ENCODE measurements around the gene CMSS1.

The CMSS1 gene

GRCh38 chr3:99934975-99935797, 117.5 kb downstream of the CMSS1 start:
- no peak for DNase-seq (ENCODE audit: low spot score)

- DNase-seq (ENCODE audit: low spot score) = no peak
Measured at GRCh38 chr3:99938270-99938911, 120.7 kb downstream of the CMSS1 start.

GRCh38 chr3:99939876-99940275, 122.2 kb downstream of the CMSS1 start:
- no peak for DNase-seq (ENCODE audit: low spot score)

- DNase-seq (ENCODE audit: low spot score) = no peak
Measured at GRCh38 chr3:99940350-99940749, 122.7 kb downstream of the CMSS1 start.

- no peak for DNase-seq (ENCODE audit: low spot score)
Measured at GRCh38 chr3:99941211-99941610, 123.5 kb downstream of the CMSS1 start.

GRCh38 chr3:99943931-99944761, 126.5 kb downstream of the CMSS1 start:
- DNase-seq (ENCODE audit: low spot score) = no peak

- no peak for DNase-seq (ENCODE audit: low spot score)
Measured at GRCh38 chr3:99945328-99945995, 127.8 kb downstream of the CMSS1 start.

- DNase-seq (ENCODE audit: low spot score) = no peak
Measured at GRCh38 chr3:99947356-99947755, 129.7 kb downstream of the CMSS1 start.

- DNase-seq (ENCODE audit: low spot score) = no peak
Measured at GRCh38 chr3:99948467-99949089, 130.9 kb downstream of the CMSS1 start.

GRCh38 chr3:99949956-99950670, 132.5 kb downstream of the CMSS1 start:
- no peak for DNase-seq (ENCODE audit: low spot score)

- no peak for DNase-seq (ENCODE audit: low spot score)
Measured at GRCh38 chr3:99950921-99951320, 133.3 kb downstream of the CMSS1 start.

- no peak for DNase-seq (ENCODE audit: low spot score)
Measured at GRCh38 chr3:99951701-99952100, 134.0 kb downstream of the CMSS1 start.

- no peak for DNase-seq (ENCODE audit: low spot score)
Measured at GRCh38 chr3:99952306-99952705, 134.6 kb downstream of the CMSS1 start.

- no peak for DNase-seq (ENCODE audit: low spot score)
Measured at GRCh38 chr3:99953596-99953995, 135.9 kb downstream of the CMSS1 start.

- no peak for DNase-seq (ENCODE audit: low spot score)
Measured at GRCh38 chr3:99954914-99955644, 137.4 kb downstream of the CMSS1 start.

GRCh38 chr3:99955773-99956562, 138.3 kb downstream of the CMSS1 start:
- DNase-seq (ENCODE audit: low spot score) = no peak

- no peak for DNase-seq (ENCODE audit: low spot score)
Measured at GRCh38 chr3:99957151-99957796, 139.6 kb downstream of the CMSS1 start.

GRCh38 chr3:99958222-99958912, 140.7 kb downstream of the CMSS1 start:
- no peak for DNase-seq (ENCODE audit: low spot score)
